Activated effector memory CD4-positive, alpha-beta T cell treated with Interleukin-2 at 50 U/mL for 16 hours (primary cell): ENCODE data around the gene MAPK7.

Experiments
- DNase-seq: peaks from one replicate; pipeline ENCODE4 v3.0.0-alpha.2; 2020

The MAPK7 gene

GRCh38 chr17:19381741-19382444, 3.6 kb downstream of the MAPK7 start:
- no peak for DNase-seq

- no peak for DNase-seq
These were observed 4.5 kb downstream of the MAPK7 start for GRCh38 chr17:19382531-19383444.

- DNase-seq = no peak
These were observed 5.6 kb downstream of the MAPK7 start for GRCh38 chr17:19383681-19384470.

GRCh38 chr17:19384723-19385391, 6.6 kb downstream of the MAPK7 start:
- no peak for DNase-seq

GRCh38 chr17:19385521-19385983, 7.3 kb downstream of the MAPK7 start:
- DNase-seq = no peak

GRCh38 chr17:19386051-19386929, 8.0 kb downstream of the MAPK7 start:
- no peak for DNase-seq

GRCh38 chr17:19386974-19387920, 8.9 kb downstream of the MAPK7 start, which contains the start of gene MFAP4:
Gene MFAP4, minus strand, starts transcription at chr17:19387190. Its CDS starts 35 bp downstream, at chr17:19387155.
- DNase-seq = no peak

- DNase-seq = no peak
These were observed 9.7 kb downstream of the MAPK7 start for GRCh38 chr17:19387921-19388521.

GRCh38 chr17:19388791-19389785, 10.8 kb downstream of the MAPK7 start:
- no peak for DNase-seq

GRCh38 chr17:19390951-19391350, 12.7 kb downstream of the MAPK7 start:
- DNase-seq = no peak

- no peak for DNase-seq
These were observed 13.1 kb downstream of the MAPK7 start for GRCh38 chr17:19391432-19391831.

GRCh38 chr17:19392303-19392702, 14.0 kb downstream of the MAPK7 start:
- no peak for DNase-seq

- DNase-seq = no peak
These were observed 19.3 kb downstream of the MAPK7 start for GRCh38 chr17:19397556-19398041.

GRCh38 chr17:19398301-19399181, 20.2 kb downstream of the MAPK7 start:
- no peak for DNase-seq

- DNase-seq = no peak
These were observed 21.6 kb downstream of the MAPK7 start for GRCh38 chr17:19399750-19400450.

GRCh38 chr17:19401321-19402010, 23.2 kb downstream of the MAPK7 start:
- no peak for DNase-seq
